ENCODE results near the gene CDKN2AIP.
"Not testable (repeated sequence)": the region's sequence is repeated elsewhere in the genome, so short reads cannot be mapped to it uniquely, and the experiment has no call there.

The CDKN2AIP gene

GRCh38 chr4:183448436-183448835 is 4.0 kb downstream of the CDKN2AIP start:
- no peak for DNase-seq (ENCODE audit: low read depth)

GRCh38 chr4:183449193-183449882 is 4.9 kb downstream of the CDKN2AIP start:
- no peak for DNase-seq (ENCODE audit: low read depth)

GRCh38 chr4:183450108-183450507 is 5.7 kb downstream of the CDKN2AIP start:
- no peak for DNase-seq (ENCODE audit: low read depth)

- no peak for DNase-seq (ENCODE audit: low read depth)
These were observed 11.2 kb downstream of the CDKN2AIP start for GRCh38 chr4:183455431-183456195.

- no peak for DNase-seq (ENCODE audit: low read depth)
These were observed 13.6 kb downstream of the CDKN2AIP start for GRCh38 chr4:183458005-183458404.

- not testable (repeated sequence) for DNase-seq (ENCODE audit: low read depth)
These were observed 19.6 kb downstream of the CDKN2AIP start for GRCh38 chr4:183463903-183464619.

GRCh38 chr4:183465879-183466278 is 21.4 kb downstream of the CDKN2AIP start:
- DNase-seq (ENCODE audit: low read depth): not testable (repeated sequence)

- no peak for DNase-seq (ENCODE audit: low read depth)
These were observed 22.8 kb downstream of the CDKN2AIP start for GRCh38 chr4:183467246-183467645.

- DNase-seq (ENCODE audit: low read depth): no peak
These were observed 24.0 kb downstream of the CDKN2AIP start for GRCh38 chr4:183468210-183469095.

GRCh38 chr4:183469285-183469684 is 24.8 kb downstream of the CDKN2AIP start:
- no peak for DNase-seq (ENCODE audit: low read depth)

GRCh38 chr4:183469936-183470335 is 25.5 kb downstream of the CDKN2AIP start:
- DNase-seq (ENCODE audit: low read depth): no peak

- DNase-seq (ENCODE audit: low read depth): no peak
These were observed 26.4 kb downstream of the CDKN2AIP start for GRCh38 chr4:183470821-183471220.

- DNase-seq (ENCODE audit: low read depth): peak; percentile 48
These were observed 27.7 kb downstream of the CDKN2AIP start for GRCh38 chr4:183471946-183472708.

GRCh38 chr4:183478123-183478522 is 33.7 kb downstream of the CDKN2AIP start:
- DNase-seq (ENCODE audit: low read depth): no peak

GRCh38 chr4:183478926-183479325 is 34.5 kb downstream of the CDKN2AIP start:
- DNase-seq (ENCODE audit: low read depth): no peak

GRCh38 chr4:183482515-183483095 is 38.2 kb downstream of the CDKN2AIP start:
- DNase-seq (ENCODE audit: low read depth): not testable (repeated sequence)

- no peak for DNase-seq (ENCODE audit: low read depth)
These were observed 39.6 kb downstream of the CDKN2AIP start for GRCh38 chr4:183483997-183484396.

- DNase-seq (ENCODE audit: low read depth): no peak
These were observed 41.1 kb downstream of the CDKN2AIP start for GRCh38 chr4:183485411-183486160.

GRCh38 chr4:183492791-183493222 is 48.4 kb downstream of the CDKN2AIP start:
- no peak for DNase-seq (ENCODE audit: low read depth)

- no peak for DNase-seq (ENCODE audit: low read depth)
These were observed 48.8 kb downstream of the CDKN2AIP start for GRCh38 chr4:183493246-183493645.

All from stromal cell of bone marrow (primary cell).